GM12878 (cell line): Measurements from ENCODE around the gene CSTPP1. TPM values are rescaled to one million over a fixed set of nuclear protein-coding genes. Genes with fewer than 3 reads are reported as not detected.

Source experiments
- ATAC-seq: fragments of 200-7000 bp; cut with Tn5 transposase; 3 replicates; pipeline ENCODE4 v1.9.1; 2020; ENCODE audit warnings: mild to moderate bottlenecking, moderate library complexity
- BruUV-seq: library from RNA; stranded (reverse); fragments of 400-500 nt; replicated peaks from 2 replicates; lab custom pipeline; 2021; lab: Mats Ljungman, UMichigan
- CTCF ChIA-PET: fragments of 300-600 bp; sonication (Branson Sonifier 250); formaldehyde crosslinking; extraction: SDS; loops from one replicate; lab custom pipeline; 2021; ENCODE audit warnings: inconsistent platforms; lab: Yijun Ruan, JAX
- POLR2A ChIA-PET: fragments of 350-600 bp; formaldehyde crosslinking; extraction: SDS; loops from one replicate; lab custom pipeline; 2021; ENCODE audit warnings: inconsistent platforms; lab: Charles Lee
- RAD21 ChIA-PET: fragments of 300-600 bp; sonication (Branson Sonifier 250); formaldehyde crosslinking; loops from one replicate; lab custom pipeline; 2023; ENCODE audit warnings: antibody characterized with exemption; ENCODE audit not compliant: unreplicated experiment; lab: Charles Lee
- SMC1A ChIA-PET: fragments of 300-600 bp; sonication (Branson Sonifier 250); formaldehyde crosslinking; loops from one replicate; lab custom pipeline; 2023; ENCODE audit not compliant: unreplicated experiment, uncharacterized antibody; lab: Charles Lee
- DNase-seq: peaks from one replicate; pipeline ENCODE4 v3.0.0-alpha.2; 2011; ENCODE audit warnings: low read depth, low spot score
- FAIRE-seq: peaks from 3 replicates; lab custom pipeline; 2011; peaks lifted over from hg19 to GRCh38; lab: Jason Lieb, UNC
- H2AFZ ChIP-seq: 2 replicates; pipeline ENCODE4 v1.6.0; 2011; ENCODE audit warnings: low read depth, low read length, control low read depth; ENCODE audit not compliant: control insufficient read depth
- H3K27ac ChIP-seq: 2 replicates; pipeline ENCODE4 v1.5.1; 2011; ENCODE audit warnings: control low read depth; ENCODE audit not compliant: control insufficient read depth, insufficient read depth
- H3K27me3 ChIP-seq, 2 experiments: replicated peaks in 1 of 2; 2 replicates each; pipeline versions ENCODE4 v1.6.0 to v1.6.1; 2011; ENCODE audit warnings: low read length in 1 of 2; ENCODE audit not compliant: control insufficient read depth in 2 of 2, insufficient read depth in 2 of 2
- H3K36me3 ChIP-seq, 2 experiments: 2 replicates each; pipeline ENCODE4 v1.5.1; 2011; ENCODE audit warnings: low read length in 1 of 2; ENCODE audit not compliant: control insufficient read depth in 2 of 2, insufficient read depth in 2 of 2
- H3K4me1 ChIP-seq: 2 replicates; pipeline ENCODE4 v1.6.1; 2011; ENCODE audit warnings: mild to moderate bottlenecking, low read length, moderate library complexity, mixed read lengths; ENCODE audit not compliant: control insufficient read depth, insufficient read depth
- H3K4me2 ChIP-seq: 2 replicates; pipeline ENCODE4 v1.6.0; 2011; ENCODE audit warnings: control low read depth; ENCODE audit not compliant: control insufficient read depth, insufficient read depth
- H3K4me3 ChIP-seq: fragments of 200-600 bp; sonication (generic); 2 replicates; pipeline ENCODE4 v1.5.1; 2016
- H3K79me2 ChIP-seq: 2 replicates; pipeline ENCODE4 v1.6.0; 2011; ENCODE audit warnings: low read length; ENCODE audit not compliant: control insufficient read depth, insufficient read depth
- H3K9ac ChIP-seq: 2 replicates; pipeline ENCODE4 v1.8.0; 2011; ENCODE audit warnings: low read length, control low read depth, mixed read lengths; ENCODE audit not compliant: control insufficient read depth, insufficient read depth
- H3K9me3 ChIP-seq: replicated peaks from 3 replicates; pipeline ENCODE4 v1.5.1; 2011; ENCODE audit warnings: mild to moderate bottlenecking, low read length; ENCODE audit not compliant: control insufficient read depth, insufficient read depth
- H4K20me1 ChIP-seq: 2 replicates; pipeline ENCODE4 v1.6.0; 2011; ENCODE audit not compliant: control insufficient read depth, insufficient read depth
- CBFB ChIP-seq: IDR thresholded peaks from 2 replicates; pipeline ENCODE4 v1.6.1; 2016; ENCODE audit warnings: antibody characterized with exemption, low read depth
- CHD4 ChIP-seq: fragments of 200-600 bp; sonication (generic); IDR thresholded peaks from 2 replicates; pipeline ENCODE4 v1.6.1; 2016; ENCODE audit warnings: mild to moderate bottlenecking
- JUNB ChIP-seq: IDR thresholded peaks from 2 replicates; pipeline ENCODE4 v1.6.1; 2016; ENCODE audit warnings: antibody characterized with exemption, mild to moderate bottlenecking
- MEF2A ChIP-seq: IDR thresholded peaks from 2 replicates; pipeline ENCODE4 v1.6.1; 2011; ENCODE audit warnings: low read depth, mild to moderate bottlenecking, low read length, moderate library complexity; ENCODE audit not compliant: insufficient read depth
- MTA3 ChIP-seq: IDR thresholded peaks from 2 replicates; pipeline ENCODE4 v1.6.1; 2012; ENCODE audit warnings: low read length, inconsistent platforms, borderline replicate concordance
- POLR2A ChIP-seq: IDR thresholded peaks from 2 replicates; pipeline ENCODE4 v1.6.1; 2011; ENCODE audit warnings: low read depth, mild to moderate bottlenecking, low read length
- PRDM15 ChIP-seq: fragments of 450-650 bp; formaldehyde crosslinking; IDR thresholded peaks from 2 replicates; pipeline ENCODE4 v1.4.0; 2020; ENCODE audit warnings: mild to moderate bottlenecking, moderate library complexity
- SIN3A ChIP-seq: IDR thresholded peaks from 2 replicates; pipeline ENCODE4 v1.6.1; 2012; ENCODE audit warnings: low read depth, low read length, improper control_type of control experiment
- SMC3 ChIP-seq: IDR thresholded peaks from 2 replicates; pipeline ENCODE4 v1.6.1; 2011; ENCODE audit warnings: low read length, improper control_type of control experiment, borderline replicate concordance
- STAT1 ChIP-seq: fragments of 450-650 bp; conservative IDR thresholded peaks from 2 replicates; pipeline ENCODE4 v1.6.1; 2014; ENCODE audit warnings: antibody characterized with exemption, mild to moderate bottlenecking
- TCF12 ChIP-seq: IDR thresholded peaks from 2 replicates; pipeline ENCODE4 v1.6.1; 2011; ENCODE audit warnings: low read depth, mild to moderate bottlenecking, low read length
- ZNF24 ChIP-seq: fragments of 450-650 bp; IDR thresholded peaks from 2 replicates; pipeline ENCODE4 v1.6.1; 2017; ENCODE audit warnings: antibody characterized with exemption, mild to moderate bottlenecking
- ZNF384 ChIP-seq: IDR thresholded peaks from 2 replicates; pipeline ENCODE4 v1.6.1; 2012; ENCODE audit warnings: low read depth, mild to moderate bottlenecking, low read length, improper control_type of control experiment, borderline replicate concordance
- ZZZ3 ChIP-seq: IDR thresholded peaks from 2 replicates; pipeline ENCODE4 v1.6.1; 2011; ENCODE audit warnings: low read depth; ENCODE audit not compliant: control insufficient read depth, insufficient read length
- WGBS: methylation state at CpG from one replicate; pipeline ENCODE4 v1.1.6; 2016; ENCODE audit warnings: low lambda C conversion rate; ENCODE audit not compliant: insufficient replicate concordance, insufficient coverage; ENCODE audit errors: missing lambda C conversion rate; 5-methylcytosine and 5-hydroxymethylcytosine counted together
- in situ Hi-C: fragments of 300-500 bp; cut with MboI; formaldehyde crosslinking; loops from 9 replicates; pipeline ENCODE4 v1.14.3; 2018; ENCODE audit warnings: mixed read lengths
- intact Hi-C: fragments of 100-400 bp; cut with micrococcal nuclease; formaldehyde crosslinking; loops from one replicate; pipeline ENCODE4 v1.14.2; 2022; ENCODE audit not compliant: unreplicated experiment
- polyA plus RNA-seq, 11 experiments: library from polyadenylated mRNA; depleted of rRNA in 4 of 11; unstranded in 6 of 11; stranded (reverse) in 5 of 11; fragments of >200 nt; fragmentation: Nextera tagmentation in 4 of 11; fragmentation: Illumina TruSeq in 1 of 11; extraction: Ambion mirVana in 4 of 11; extraction: Trizol in 1 of 11; gene quantifications; 1 replicate in 1 of 11; 2 replicates in 10 of 11; pipeline versions ENCODE4 v1.2.1 to v1.2.3, GENCODE V29; 2011 to 2016; ENCODE audit warnings: inconsistent platforms in 2 of 11, missing spikeins in 2 of 11, low read depth in 1 of 11
- total RNA-seq, 4 experiments: library from RNA; depleted of rRNA in 3 of 4; stranded (reverse); fragments of >200 nt in 3 of 4; fragmentation: Illumina TruSeq in 1 of 4; extraction: Trizol in 1 of 4; gene quantifications; 2 replicates each; pipeline versions ENCODE4 v1.2.1 to v1.2.3, GENCODE V29; 2013 to 2021

The CSTPP1 gene
- total and polyA plus RNA-seq, 10 of the 15 experiments (the other 5 are each of a cell fraction or from before 2014, with no cell fraction given), result 7.1 to 23.4 (median 17.5) TPM

GRCh38 chr11:47056261-47056915 is 119.8 kb downstream of the CSTPP1 start:
- 67% methylated on average over 3 of the region's 3 CpGs for WGBS
- ChIA-PET CTCF (interaction anchor here (1.0 kb wide), 1 partner anchor 20 kb away, joined by 6 read pairs; no protein-coding TSS in a partner anchor), SMC1A (interaction anchor here (0.9 to 1.4 kb wide), 6 partner anchors 10 to 76 kb away, joined by 3 to 6 read pairs (median 4); no protein-coding TSS in a partner anchor), POLR2A (interaction anchor here (0.5 to 1.0 kb wide), 2 partner anchors 80 to 199 kb away, joined by 3 to 15 read pairs; no protein-coding TSS in a partner anchor), RAD21 (interaction anchor here (0.6 to 1.5 kb wide), 7 partner anchors 15 to 485 kb away, joined by 3 to 4 read pairs (median 3); no protein-coding TSS in a partner anchor)
- ATAC-seq, result peak; percentile 42; the same call in 2 of the 3 replicates
- no peaks in the 10 kb centered on the region for H4K20me1 ChIP-seq
- no peak overlapping the region for H2AFZ ChIP-seq
- H3K9ac ChIP-seq, result no peak overlapping the region
- in situ Hi-C loops, result no loop called here
- no peak for DNase-seq
- no peak overlapping the region for H3K27ac ChIP-seq
- H3K4me2 ChIP-seq, result no peak overlapping the region
- BruUV-seq, result no TSS peak
- no peak for FAIRE-seq
- intact Hi-C loops, result no loop called here
- no peak overlapping the region for H3K4me3 ChIP-seq
- TF ChIP-seq JUNB (peak; percentile 41; the same call in 1 of the 2 replicates), STAT1 (no peak), ZNF24 (no peak), PRDM15 (no peak), CBFB (no peak), MTA3 (no peak), ZZZ3 (no peak), TCF12 (0 out of 2 replicates have a peak, but pooled peaks have one; percentile 19), POLR2A (no peak), SMC3 (no peak), CHD4 (no peak), ZNF384 (no peak), MEF2A (peak; percentile 56; the same call in 1 of the 2 replicates), SIN3A (no peak)
- H3K27me3 ChIP-seq, result no peaks in the 10 kb centered on the region
- H3K9me3 ChIP-seq, result no peaks in the 10 kb centered on the region; the same call in 2 of the 3 replicates
- 0 out of 2 replicates have a peak, but pooled peaks cover 3% of the 10 kb centered on the region for H3K4me1 ChIP-seq
- no peaks in the 10 kb centered on the region for H3K79me2 ChIP-seq
- no peaks in the 10 kb centered on the region; a peak in 1 of 4 replicates for H3K36me3 ChIP-seq
